CD4-positive, alpha-beta T cell (primary cell): ENCODE data around the gene SNRPD1. TPM values are rescaled to one million over a fixed set of nuclear protein-coding genes. Genes with fewer than 3 reads are reported as not detected.

Experiments used
- ATAC-seq: fragments of 200-7000 bp; cut with Tn5 transposase; one replicate; pipeline ENCODE4 v1.10.0; 2022; ENCODE audit warnings: mild to moderate bottlenecking; ENCODE audit not compliant: poor library complexity
- CTCF ChIA-PET: fragments of 350-600 bp; sonication (Branson Sonifier 250); formaldehyde crosslinking; loops from one replicate; lab custom pipeline; 2021; ENCODE audit warnings: antibody characterized with exemption, inconsistent platforms; lab: Charles Lee
- POLR2A ChIA-PET: fragments of 350-600 bp; sonication (Branson Sonifier 250); formaldehyde crosslinking; loops from one replicate; lab custom pipeline; 2021; ENCODE audit warnings: antibody characterized with exemption, inconsistent platforms; lab: Charles Lee
- DNase-seq, 14 experiments: peaks; one replicate each; pipeline ENCODE4 v3.0.0-alpha.2; 2013 to 2020; ENCODE audit warnings: mixed read lengths in 2 of 14
- H3K27ac ChIP-seq, 2 donors: one replicate each; pipeline versions ENCODE4 v1.5.1 to v1.7.0; 2013; ENCODE audit warnings: low read length in 2 of 2, low read depth in 1 of 2, mild to moderate bottlenecking in 1 of 2
- H3K27me3 ChIP-seq, 2 experiments: 1 replicate in 1 of 2; 2 replicates in 1 of 2; pipeline versions ENCODE4 v1.6.1 to v1.7.0; 2013; ENCODE audit warnings: low read length in 2 of 2, control low read depth in 1 of 2, mild to moderate bottlenecking in 1 of 2, moderate library complexity in 1 of 2; ENCODE audit not compliant: insufficient read depth in 2 of 2, control insufficient read depth in 1 of 2
- H3K36me3 ChIP-seq: one replicate; pipeline ENCODE4 v1.6.1; 2013; ENCODE audit warnings: low read length, control low read depth; ENCODE audit not compliant: insufficient read depth
- H3K4me1 ChIP-seq: one replicate; pipeline ENCODE4 v1.6.1; 2013; ENCODE audit warnings: low read length, control low read depth; ENCODE audit not compliant: insufficient read depth
- H3K4me3 ChIP-seq: one replicate; pipeline ENCODE4 v1.5.1; 2013; ENCODE audit warnings: mild to moderate bottlenecking, low read length, moderate library complexity
- H3K9me3 ChIP-seq, 2 experiments: 1 replicate in 1 of 2; 2 replicates in 1 of 2; pipeline versions ENCODE4 v1.6.1 to v1.7.0; 2013; ENCODE audit warnings: low read length in 2 of 2, mild to moderate bottlenecking in 2 of 2, control low read depth in 1 of 2, moderate library complexity in 1 of 2; ENCODE audit not compliant: control insufficient read depth in 1 of 2, insufficient read depth in 1 of 2
- H3K27ac Mint-ChIP-seq: one replicate; pipeline ENCODE4 v1.8.0; 2020; ENCODE audit warnings: mixed read lengths
- H3K27me3 Mint-ChIP-seq: one replicate; pipeline ENCODE4 v1.8.0; 2021; ENCODE audit warnings: mixed read lengths
- H3K36me3 Mint-ChIP-seq: one replicate; pipeline ENCODE4 v1.8.0; 2021; ENCODE audit warnings: low read depth, mixed read lengths
- H3K4me1 Mint-ChIP-seq: one replicate; pipeline ENCODE4 v1.8.0; 2021; ENCODE audit warnings: low read depth, mixed read lengths
- H3K4me3 Mint-ChIP-seq: one replicate; pipeline ENCODE4 v1.8.0; 2020; ENCODE audit warnings: mild to moderate bottlenecking, mixed read lengths
- H3K9me3 Mint-ChIP-seq: one replicate; pipeline ENCODE4 v1.8.0; 2020; ENCODE audit warnings: mixed read lengths
- intact Hi-C, 2 experiments: fragments of 100-400 bp; cut with DNase I in 1 of 2; cut with micrococcal nuclease in 1 of 2; formaldehyde crosslinking; loops; one replicate each; pipeline versions ENCODE4 v1.15.1 to v1.9.0; 2023 to 2025; cut with DNase I, micrococcal nuclease
- polyA plus RNA-seq, 2 donors: library from polyadenylated mRNA; unstranded; fragments of 120-200 nt; gene quantifications; one replicate each; pipeline ENCODE4 v1.2.1, GENCODE V29; 2013
- total RNA-seq, 174 experiments: library from RNA in 2 of 174; stranded (reverse) in 2 of 174; gene quantifications; one replicate each; pipeline ENCODE4 v1.2.3 and lab custom pipeline; 2021 to 2026
- TF ChIP-seq, protein P1 (sequence below): fragments of 200-600 bp; IDR thresholded peaks from one replicate; pipeline ENCODE4 v1.8.0; 2022; ENCODE audit warnings: antibody characterized with exemption, mild to moderate bottlenecking

SNRPD1 gene
- total RNA-seq = 10 to 100 TPM; 35.7 to 38.9 TPM
- 57.1 TPM for polyA plus RNA-seq (2013, experiment 1 of 2)
- 49.1 TPM for polyA plus RNA-seq (2013, experiment 2 of 2)
- total RNA-seq (lab: John Stamatoyannopoulos, UW) = 23.6 to 258 (median 44.1) reads per million in 172 experiments

DNA sequence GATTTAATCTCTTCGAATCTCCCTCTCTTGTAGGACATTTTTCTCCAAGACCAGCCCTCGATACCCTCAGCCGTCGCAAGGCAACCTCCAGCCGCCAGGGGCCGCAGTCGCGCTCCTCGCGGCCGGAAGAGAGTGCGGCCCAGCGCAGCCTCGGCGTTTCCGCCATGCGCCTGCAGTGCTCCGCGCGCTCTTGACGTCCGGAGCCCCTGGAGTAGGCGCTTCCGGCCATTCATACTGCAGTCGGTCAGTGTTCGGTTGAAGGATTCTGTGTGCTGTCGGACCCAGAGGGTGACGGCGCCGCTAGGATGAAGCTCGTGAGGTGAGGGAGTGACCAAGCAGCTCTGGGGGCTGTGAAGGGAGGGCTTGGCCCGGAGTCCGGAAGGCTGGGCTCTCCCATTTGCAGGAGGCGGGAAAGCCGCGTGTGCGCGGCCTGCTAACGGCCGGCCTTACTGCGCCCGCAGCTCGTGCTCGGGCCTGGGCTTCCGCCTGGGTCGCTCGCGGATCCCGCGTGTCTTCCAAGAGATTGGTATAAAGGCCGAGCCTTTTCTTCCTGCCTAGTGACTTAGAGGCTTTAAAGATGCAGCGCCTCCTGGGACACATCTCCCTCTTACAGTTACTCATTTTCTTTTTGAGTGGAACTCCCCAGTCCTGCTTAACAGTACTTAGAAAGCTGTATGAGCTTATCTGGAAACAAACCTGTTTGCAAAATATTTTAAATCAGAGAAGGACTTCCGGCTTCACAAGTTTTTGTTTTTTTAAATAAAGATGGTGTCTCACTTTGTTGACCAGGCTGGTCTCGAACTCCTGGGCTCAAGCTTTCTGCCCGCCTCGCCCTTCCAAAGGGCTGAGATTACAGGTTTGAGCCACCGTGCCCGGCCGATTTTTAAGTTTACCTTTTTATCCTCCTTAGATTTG, at the start of gene SNRPD1:
Gene SNRPD1 (plus strand): TSS at position 190 of the 915 bp plus-strand sequence. CDS start 116 bp downstream, at position 306.
- ChIA-PET POLR2A (interaction anchor here (0.7 to 8.4 kb wide), 11 partner anchors 12 to 128 kb away, joined by 3 to 184 read pairs (median 4); partner anchors contain the start of genes ABHD3, ESCO1 and MIB1), CTCF (interaction anchor here (0.6 to 5.1 kb wide), 11 partner anchors 11 to 500 kb away, joined by 3 to 104 read pairs (median 4); partner anchors contain the start of genes ESCO1 and MIB1)
- peak within 1 kb of the TSS; percentile 100 for H3K4me3 Mint-ChIP-seq
- H3K4me3 ChIP-seq = peak within 1 kb of the TSS; percentile 85
- intact Hi-C loops = loop anchor here (1.0 to 10.0 kb wide), 6 partner anchors 11 to 500 kb away; partner anchors contain the start of genes ABHD3 (in 2 of the 2), MIB1 (in 1 of the 2) and ROCK1 (in 1 of the 2)
- peaks cover 45% of the 10 kb centered on the region for H3K4me1 Mint-ChIP-seq
- ATAC-seq = peak; percentile 99
- H3K36me3 Mint-ChIP-seq = peaks cover 36% of the 10 kb centered on the region
- peaks cover 17% of the 10 kb centered on the region for H3K36me3 ChIP-seq
- peak within 1 kb of the TSS; percentile 86 to 90 for H3K27ac ChIP-seq
- TF ChIP-seq, protein P1, sequence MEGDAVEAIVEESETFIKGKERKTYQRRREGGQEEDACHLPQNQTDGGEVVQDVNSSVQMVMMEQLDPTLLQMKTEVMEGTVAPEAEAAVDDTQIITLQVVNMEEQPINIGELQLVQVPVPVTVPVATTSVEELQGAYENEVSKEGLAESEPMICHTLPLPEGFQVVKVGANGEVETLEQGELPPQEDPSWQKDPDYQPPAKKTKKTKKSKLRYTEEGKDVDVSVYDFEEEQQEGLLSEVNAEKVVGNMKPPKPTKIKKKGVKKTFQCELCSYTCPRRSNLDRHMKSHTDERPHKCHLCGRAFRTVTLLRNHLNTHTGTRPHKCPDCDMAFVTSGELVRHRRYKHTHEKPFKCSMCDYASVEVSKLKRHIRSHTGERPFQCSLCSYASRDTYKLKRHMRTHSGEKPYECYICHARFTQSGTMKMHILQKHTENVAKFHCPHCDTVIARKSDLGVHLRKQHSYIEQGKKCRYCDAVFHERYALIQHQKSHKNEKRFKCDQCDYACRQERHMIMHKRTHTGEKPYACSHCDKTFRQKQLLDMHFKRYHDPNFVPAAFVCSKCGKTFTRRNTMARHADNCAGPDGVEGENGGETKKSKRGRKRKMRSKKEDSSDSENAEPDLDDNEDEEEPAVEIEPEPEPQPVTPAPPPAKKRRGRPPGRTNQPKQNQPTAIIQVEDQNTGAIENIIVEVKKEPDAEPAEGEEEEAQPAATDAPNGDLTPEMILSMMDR = peak; percentile 86
- no peaks in the 10 kb centered on the region for H3K9me3 Mint-ChIP-seq
- peaks cover 26% of the 10 kb centered on the region for H3K4me1 ChIP-seq
- no peaks in the 10 kb centered on the region for H3K27me3 Mint-ChIP-seq
- DNase-seq = peak; percentile 73 to 94 (median 86)
- no peaks in the 10 kb centered on the region for H3K9me3 ChIP-seq
- H3K27me3 ChIP-seq = no peaks in the 10 kb centered on the region
- peak within 1 kb of the TSS; percentile 94 for H3K27ac Mint-ChIP-seq

DNA sequence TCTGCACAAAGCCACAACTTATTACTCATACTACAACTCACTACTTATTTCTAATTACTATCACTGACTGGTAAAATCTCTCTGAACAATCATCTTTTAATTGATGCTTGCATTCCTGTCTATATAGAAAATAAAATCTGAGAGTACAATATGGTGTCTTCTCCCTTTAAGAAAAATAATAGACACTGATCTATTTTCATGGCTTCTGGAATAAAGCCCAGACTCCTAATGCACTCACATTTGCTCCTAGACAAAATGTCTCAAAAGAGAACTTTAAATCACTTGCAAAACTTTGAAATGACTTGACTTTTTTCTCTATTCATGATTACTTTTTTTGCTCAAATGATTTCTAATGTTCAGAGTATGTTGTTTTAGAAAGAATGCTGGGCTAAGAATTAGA, 40.3 kb upstream of the SNRPD1 start:
- H3K4me1 Mint-ChIP-seq = peaks cover 5% of the 10 kb centered on the region
- ATAC-seq (no peak), DNase-seq (no peak)
- Histone ChIP-seq H3K9me3 (no peaks in the 10 kb centered on the region), H3K4me1 (no peaks in the 10 kb centered on the region), H3K36me3 (peaks cover 74% of the 10 kb centered on the region), H3K4me3 (no peak overlapping the region), H3K27me3 (no peaks in the 10 kb centered on the region), H3K27ac (no peak overlapping the region)
- CTCF ChIA-PET = no interaction called here
- intact Hi-C loops = no loop called here
- no peak overlapping the region for H3K27ac Mint-ChIP-seq
- H3K36me3 Mint-ChIP-seq = peaks cover 93% of the 10 kb centered on the region
- POLR2A ChIA-PET = no interaction called here
- no peaks in the 10 kb centered on the region for H3K9me3 Mint-ChIP-seq
- H3K4me3 Mint-ChIP-seq = no peak overlapping the region
- H3K27me3 Mint-ChIP-seq = no peaks in the 10 kb centered on the region
- TF ChIP-seq, protein P1 = no peak

DNA sequence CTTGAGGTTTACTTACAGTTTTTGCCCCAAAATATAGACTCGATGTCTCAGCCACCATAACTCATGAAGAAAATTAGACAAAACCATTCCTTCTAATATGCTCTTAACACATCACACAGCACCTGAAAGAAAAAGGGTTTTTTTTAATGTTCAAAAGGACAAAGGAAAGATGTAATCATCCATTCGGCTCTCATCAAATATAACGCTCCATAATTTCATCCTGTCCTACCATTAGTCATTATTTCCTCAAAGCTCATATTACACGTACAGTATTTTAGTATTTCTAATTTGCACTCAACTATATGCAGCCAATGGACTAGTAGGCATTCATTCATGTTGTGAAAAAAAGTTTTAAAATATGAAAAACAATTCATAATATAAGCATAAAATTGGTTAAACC, 36.5 kb upstream of the SNRPD1 start:
- ChIA-PET CTCF (no interaction called here), POLR2A (interaction anchor here (1.0 kb wide), 1 partner anchor 25 kb away, joined by 3 read pairs; the partner anchor contains the start of gene ESCO1)
- no peak for ATAC-seq
- intact Hi-C loops = no loop called here
- peaks cover 62% of the 10 kb centered on the region for H3K36me3 ChIP-seq
- no peak overlapping the region for H3K27ac Mint-ChIP-seq
- H3K4me3 ChIP-seq = no peak overlapping the region
- H3K27ac ChIP-seq = no peak overlapping the region
- no peak overlapping the region for H3K4me3 Mint-ChIP-seq
- H3K9me3 ChIP-seq = no peaks in the 10 kb centered on the region
- no peaks in the 10 kb centered on the region for H3K4me1 ChIP-seq
- TF ChIP-seq, protein P1 = no peak
- DNase-seq = no peak
- no peaks in the 10 kb centered on the region for H3K9me3 Mint-ChIP-seq
- H3K27me3 Mint-ChIP-seq = no peaks in the 10 kb centered on the region
- H3K4me1 Mint-ChIP-seq = peaks cover 16% of the 10 kb centered on the region
- peaks cover 80% of the 10 kb centered on the region for H3K36me3 Mint-ChIP-seq
- no peaks in the 10 kb centered on the region for H3K27me3 ChIP-seq
